ENCODE measurements around the gene RELN. TPM values are rescaled to one million over a fixed set of nuclear protein-coding genes. Genes with fewer than 3 reads are reported as not detected.

Gene RELN
- total RNA-seq, 1 donor from 2014 or later = not detected

- no peak for TF ChIP-seq CTCF (IDR thresholded peaks at IDR 0.05)
- no peak overlapping the region for H3K4me3 Mint-ChIP-seq (ENCODE audit: unreplicated experiment)
- H3K27me3 Mint-ChIP-seq (ENCODE audit: low read depth) = peaks cover 4% of the 10 kb centered on the region
- no peak overlapping the region for H3K27ac Mint-ChIP-seq (ENCODE audit: unreplicated experiment)
- no peaks in the 10 kb centered on the region for H3K4me1 Mint-ChIP-seq (ENCODE audit: low read depth)
- H3K9me3 Mint-ChIP-seq (ENCODE audit: low read depth) = no peaks in the 10 kb centered on the region
- DNase-seq (ENCODE audit: low spot score) = no peak
- H3K36me3 Mint-ChIP-seq (ENCODE audit: low read depth) = no peaks in the 10 kb centered on the region
These were observed 184.1 kb downstream of the RELN start for GRCh38 chr7:103805346-103805745.

GRCh38 chr7:103803631-103804030, 185.8 kb downstream of the RELN start:
- no peaks in the 10 kb centered on the region for H3K9me3 Mint-ChIP-seq (ENCODE audit: low read depth)
- H3K4me3 Mint-ChIP-seq (ENCODE audit: unreplicated experiment) = no peak overlapping the region
- no peaks in the 10 kb centered on the region for H3K36me3 Mint-ChIP-seq (ENCODE audit: low read depth)
- no peaks in the 10 kb centered on the region for H3K4me1 Mint-ChIP-seq (ENCODE audit: low read depth)
- peaks cover 3% of the 10 kb centered on the region for H3K27me3 Mint-ChIP-seq (ENCODE audit: low read depth)
- DNase-seq (ENCODE audit: low spot score) = no peak
- TF ChIP-seq CTCF (IDR thresholded peaks at IDR 0.05) = no peak
- no peak overlapping the region for H3K27ac Mint-ChIP-seq (ENCODE audit: unreplicated experiment)

- Mint-ChIP-seq H3K4me3 (ENCODE audit: unreplicated experiment) (no peak overlapping the region), H3K36me3 (ENCODE audit: low read depth) (no peaks in the 10 kb centered on the region), H3K9me3 (ENCODE audit: low read depth) (no peaks in the 10 kb centered on the region), H3K27me3 (ENCODE audit: low read depth) (peaks cover 2% of the 10 kb centered on the region), H3K27ac (ENCODE audit: unreplicated experiment) (no peak overlapping the region), H3K4me1 (ENCODE audit: low read depth) (no peaks in the 10 kb centered on the region)
- no peak for DNase-seq (ENCODE audit: low spot score)
- no peak for TF ChIP-seq CTCF (IDR thresholded peaks at IDR 0.05)
These were observed 190.2 kb downstream of the RELN start for GRCh38 chr7:103799298-103799697.

GRCh38 chr7:103797647-103798307, 191.7 kb downstream of the RELN start:
- no peak overlapping the region for H3K4me3 Mint-ChIP-seq (ENCODE audit: unreplicated experiment)

GRCh38 chr7:103796327-103796962, 193.0 kb downstream of the RELN start:
- H3K4me1 Mint-ChIP-seq (ENCODE audit: low read depth) = no peaks in the 10 kb centered on the region
- no peak for TF ChIP-seq CTCF (IDR thresholded peaks at IDR 0.05)
- no peak overlapping the region for H3K27ac Mint-ChIP-seq (ENCODE audit: unreplicated experiment)
- no peak overlapping the region for H3K4me3 Mint-ChIP-seq (ENCODE audit: unreplicated experiment)
- DNase-seq (ENCODE audit: low spot score) = no peak
- peaks cover 4% of the 10 kb centered on the region for H3K9me3 Mint-ChIP-seq (ENCODE audit: low read depth)
- H3K27me3 Mint-ChIP-seq (ENCODE audit: low read depth) = peaks cover 2% of the 10 kb centered on the region
- H3K36me3 Mint-ChIP-seq (ENCODE audit: low read depth) = no peaks in the 10 kb centered on the region

More at GRCh38 chr7:103797647-103798307, 191.7 kb downstream of the RELN start:
- Mint-ChIP-seq H3K27me3 (ENCODE audit: low read depth) (peaks cover 2% of the 10 kb centered on the region), H3K27ac (ENCODE audit: unreplicated experiment) (no peak overlapping the region), H3K36me3 (ENCODE audit: low read depth) (no peaks in the 10 kb centered on the region), H3K4me1 (ENCODE audit: low read depth) (no peaks in the 10 kb centered on the region), H3K9me3 (ENCODE audit: low read depth) (no peaks in the 10 kb centered on the region)
- no peak for TF ChIP-seq CTCF (IDR thresholded peaks at IDR 0.05)
- no peak for DNase-seq (ENCODE audit: low spot score)

All from chondrocyte (in vitro differentiated cells).